Right atrium auricular region (tissue), 2 donors: ENCODE data around the gene TIAM1. TPM values are rescaled to one million over a fixed set of nuclear protein-coding genes. Genes with fewer than 3 reads are reported as not detected.

Experiments used
- DNase-seq: peaks from one replicate; pipeline ENCODE4 v3.0.0-alpha.2; 2019; ENCODE audit warnings: low spot score
- H3K27ac ChIP-seq, 2 donors: fragments of 200-600 bp; sonication (generic); 1 replicate in 1 of 2; 2 replicates in 1 of 2; pipeline ENCODE4 v1.5.1; 2016 to 2019
- H3K27me3 ChIP-seq, 2 donors: fragments of 200-600 bp; sonication (generic); one replicate each; pipeline versions ENCODE4 v1.5.1 to v1.6.0; 2017 to 2019
- H3K36me3 ChIP-seq: fragments of 200-600 bp; sonication (generic); one replicate; pipeline ENCODE4 v1.5.1; 2016
- H3K4me1 ChIP-seq, 2 donors: fragments of 200-600 bp; sonication (generic); one replicate each; pipeline versions ENCODE4 v1.5.1 to v1.6.0; 2017 to 2019
- H3K4me3 ChIP-seq, 2 donors: fragments of 200-600 bp; sonication (generic); 1 replicate in 1 of 2; 2 replicates in 1 of 2; pipeline ENCODE4 v1.5.1; 2017 to 2019; ENCODE audit warnings: mild to moderate bottlenecking in 1 of 2, moderate library complexity in 1 of 2
- H3K9me3 ChIP-seq, 2 donors: fragments of 200-600 bp; sonication (generic); one replicate each; pipeline ENCODE4 v1.5.1; 2019
- total RNA-seq, 2 donors: library from RNA; depleted of rRNA; stranded (reverse); fragments of >200 nt; gene quantifications; one replicate each; pipeline ENCODE4 v1.1.0, GENCODE V29; 2016
- TF ChIP-seq, protein P1 (sequence below), 2 donors: fragments of 200-600 bp; sonication (generic); IDR thresholded peaks; one replicate each; pipeline ENCODE4 v1.5.1; 2019; ENCODE audit warnings: antibody characterized with exemption in 2 of 2

TIAM1 gene
- total RNA-seq, 2 donors from 2014 or later = 2.5 to 4.1 TPM

DNA sequence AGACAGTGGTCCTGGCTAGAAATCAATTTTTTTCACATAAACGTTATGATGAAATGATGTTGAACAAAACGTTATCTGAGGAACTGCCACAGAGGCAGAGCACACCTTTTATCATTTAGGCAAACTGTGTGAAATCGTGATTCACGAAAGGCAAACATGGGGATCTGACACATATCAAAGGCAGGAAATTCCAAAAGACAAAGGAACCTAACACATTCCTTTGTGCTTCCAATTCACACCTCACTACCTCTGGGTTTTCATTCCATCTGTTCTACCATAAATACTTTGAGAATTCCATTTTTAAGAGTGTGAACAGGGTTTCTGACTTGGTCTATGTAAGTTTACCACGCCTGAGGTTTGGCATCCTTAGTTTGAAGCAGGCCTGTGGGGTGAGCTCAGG is 186.3 kb downstream of the TIAM1 start:
- no peak overlapping the region for H3K4me3 ChIP-seq
- H3K36me3 ChIP-seq = no peaks in the 10 kb centered on the region
- TF ChIP-seq, protein P1, sequence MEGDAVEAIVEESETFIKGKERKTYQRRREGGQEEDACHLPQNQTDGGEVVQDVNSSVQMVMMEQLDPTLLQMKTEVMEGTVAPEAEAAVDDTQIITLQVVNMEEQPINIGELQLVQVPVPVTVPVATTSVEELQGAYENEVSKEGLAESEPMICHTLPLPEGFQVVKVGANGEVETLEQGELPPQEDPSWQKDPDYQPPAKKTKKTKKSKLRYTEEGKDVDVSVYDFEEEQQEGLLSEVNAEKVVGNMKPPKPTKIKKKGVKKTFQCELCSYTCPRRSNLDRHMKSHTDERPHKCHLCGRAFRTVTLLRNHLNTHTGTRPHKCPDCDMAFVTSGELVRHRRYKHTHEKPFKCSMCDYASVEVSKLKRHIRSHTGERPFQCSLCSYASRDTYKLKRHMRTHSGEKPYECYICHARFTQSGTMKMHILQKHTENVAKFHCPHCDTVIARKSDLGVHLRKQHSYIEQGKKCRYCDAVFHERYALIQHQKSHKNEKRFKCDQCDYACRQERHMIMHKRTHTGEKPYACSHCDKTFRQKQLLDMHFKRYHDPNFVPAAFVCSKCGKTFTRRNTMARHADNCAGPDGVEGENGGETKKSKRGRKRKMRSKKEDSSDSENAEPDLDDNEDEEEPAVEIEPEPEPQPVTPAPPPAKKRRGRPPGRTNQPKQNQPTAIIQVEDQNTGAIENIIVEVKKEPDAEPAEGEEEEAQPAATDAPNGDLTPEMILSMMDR (IDR thresholded peaks at IDR 0.05) = no peak
- no peaks in the 10 kb centered on the region for H3K27me3 ChIP-seq
- H3K4me1 ChIP-seq = peaks cover 0 to 9% of the 10 kb centered on the region in 2 donors
- DNase-seq = no peak
- no peak overlapping the region for H3K27ac ChIP-seq
- peaks cover 0 to 24% of the 10 kb centered on the region in 2 donors for H3K9me3 ChIP-seq

DNA sequence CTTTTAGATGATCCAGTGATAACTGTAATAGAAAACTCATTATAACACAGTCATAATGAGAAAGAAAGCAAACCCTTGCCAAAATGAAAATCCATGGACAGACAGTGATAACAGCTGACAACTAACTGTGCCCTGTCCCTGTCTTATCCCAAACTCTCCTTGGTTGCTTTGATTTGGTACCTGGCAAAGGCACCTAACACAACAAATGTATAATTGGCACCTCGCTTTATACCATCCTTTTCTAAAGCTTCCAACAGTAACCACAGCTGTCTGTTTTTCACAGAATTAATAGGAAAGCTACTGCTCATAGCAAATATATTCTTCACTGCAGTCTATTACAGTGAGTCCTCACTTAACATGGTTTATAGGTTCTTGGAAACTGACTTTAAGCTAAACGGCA is 187.4 kb downstream of the TIAM1 start:
- no peak overlapping the region for H3K4me3 ChIP-seq
- peaks cover 0 to 24% of the 10 kb centered on the region in 2 donors for H3K9me3 ChIP-seq
- no peaks in the 10 kb centered on the region for H3K27me3 ChIP-seq
- DNase-seq = no peak
- no peak overlapping the region for H3K27ac ChIP-seq
- H3K4me1 ChIP-seq = peaks cover 0 to 9% of the 10 kb centered on the region in 2 donors
- no peaks in the 10 kb centered on the region for H3K36me3 ChIP-seq
- TF ChIP-seq, protein P1 (IDR thresholded peaks at IDR 0.05) = no peak

DNA sequence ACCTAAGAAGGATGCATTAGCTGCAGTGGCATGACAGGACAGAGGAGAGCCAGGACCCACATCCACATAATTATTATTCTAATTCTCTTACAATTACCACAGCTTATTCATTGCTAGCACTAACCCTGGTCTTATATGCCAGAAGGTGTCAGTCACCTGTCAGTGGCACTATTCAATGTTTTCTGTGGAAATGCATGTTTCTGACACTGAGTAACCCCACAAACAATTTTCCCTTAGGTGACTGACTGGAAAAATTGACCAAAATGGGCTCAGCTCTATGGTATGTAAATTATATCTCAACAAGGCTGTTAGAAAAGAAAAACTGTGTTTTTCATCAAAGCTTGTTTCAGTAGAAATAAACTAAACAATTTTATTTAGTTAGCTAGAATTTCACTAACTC is 187.9 kb downstream of the TIAM1 start:
- Histone ChIP-seq H3K4me3 (no peak overlapping the region), H3K36me3 (no peaks in the 10 kb centered on the region), H3K9me3 (peaks cover 0 to 24% of the 10 kb centered on the region in 2 donors), H3K27me3 (no peaks in the 10 kb centered on the region), H3K27ac (no peak overlapping the region), H3K4me1 (peaks cover 0 to 9% of the 10 kb centered on the region in 2 donors)
- no peak for DNase-seq
- TF ChIP-seq, protein P1 (IDR thresholded peaks at IDR 0.05) = no peak

DNA sequence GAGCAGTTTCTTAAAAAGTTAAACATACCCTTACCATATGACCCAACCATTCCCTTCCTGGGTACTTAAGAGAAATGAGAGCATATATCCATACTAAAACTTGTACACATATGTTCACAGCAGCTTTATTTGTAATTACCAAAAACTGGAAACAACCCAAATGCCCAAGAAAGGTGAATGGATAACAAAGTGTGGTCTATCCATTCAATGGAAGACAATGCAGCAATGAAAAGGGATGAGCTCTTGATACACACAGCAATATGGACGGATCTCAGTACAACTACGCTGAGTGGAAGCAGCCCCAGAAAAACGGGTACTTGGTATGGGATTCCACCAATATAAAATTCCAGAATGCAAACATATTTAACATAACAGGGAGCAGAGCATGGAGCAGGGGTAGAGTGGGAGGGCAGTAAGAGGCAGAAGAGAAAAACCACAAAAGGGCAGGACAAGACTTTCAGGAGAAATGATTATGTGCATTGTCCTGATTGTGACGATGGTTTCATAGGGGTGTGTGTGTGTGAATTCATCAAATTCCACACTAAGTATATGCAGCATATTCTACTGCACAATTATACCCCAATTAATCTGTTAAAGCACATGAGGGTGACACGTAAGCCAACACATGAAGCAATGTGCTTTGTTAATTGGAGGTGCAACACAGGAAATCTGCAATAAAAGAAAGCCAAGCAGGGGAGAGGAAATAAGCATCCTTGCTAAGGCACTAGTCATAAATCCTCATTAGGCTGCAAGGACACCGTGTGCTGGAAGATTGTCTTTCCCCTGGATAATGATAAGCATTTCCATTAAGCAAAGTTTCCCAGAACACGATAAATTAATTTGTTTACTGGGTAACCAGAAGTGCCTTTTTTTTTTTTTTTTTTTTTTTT is 192.7 kb downstream of the TIAM1 start:
- Histone ChIP-seq H3K4me1 (no peaks in the 10 kb centered on the region), H3K4me3 (no peak overlapping the region), H3K27ac (no peak overlapping the region), H3K27me3 (no peaks in the 10 kb centered on the region), H3K9me3 (peaks cover 0 to 7% of the 10 kb centered on the region in 2 donors), H3K36me3 (no peaks in the 10 kb centered on the region)
- no peak for DNase-seq
- TF ChIP-seq, protein P1 (IDR thresholded peaks at IDR 0.05) = no peak

DNA sequence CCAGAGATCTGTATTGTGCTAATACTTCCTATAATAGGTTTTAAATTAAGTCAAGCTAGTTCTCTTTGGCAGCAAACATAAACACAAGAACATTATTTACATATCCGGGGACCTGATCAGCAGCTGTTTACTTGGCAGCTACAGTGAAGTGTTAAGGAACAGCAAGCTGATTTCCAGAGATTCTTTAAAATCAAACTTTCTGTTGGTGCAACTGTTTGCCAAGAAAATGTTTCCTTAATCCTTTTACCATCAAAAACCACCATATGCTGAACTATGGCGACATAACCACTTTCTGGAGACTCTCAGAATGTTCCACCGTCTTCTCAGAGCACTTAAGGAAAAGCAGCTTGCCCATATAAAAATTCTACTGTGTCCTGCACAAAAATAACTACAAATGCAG is 198.8 kb downstream of the TIAM1 start:
- H3K4me1 ChIP-seq = no peaks in the 10 kb centered on the region
- DNase-seq = no peak
- no peaks in the 10 kb centered on the region for H3K9me3 ChIP-seq
- no peak overlapping the region for H3K27ac ChIP-seq
- H3K4me3 ChIP-seq = no peak overlapping the region
- TF ChIP-seq, protein P1 (IDR thresholded peaks at IDR 0.05) = no peak
- H3K27me3 ChIP-seq = no peaks in the 10 kb centered on the region
- H3K36me3 ChIP-seq = no peaks in the 10 kb centered on the region
